ENCODE data around the gene ARRDC5. TPM values are rescaled to one million over a fixed set of nuclear protein-coding genes. Genes with fewer than 3 reads are reported as not detected.
"Not testable (repeated sequence)": the region's sequence is repeated elsewhere in the genome, so short reads cannot be mapped to it uniquely, and the experiment has no call there.

Gene ARRDC5
- total RNA-seq, 1 donor from 2014 or later: not detected

- Mint-ChIP-seq H3K27me3 (ENCODE audit: insufficient read depth, low read depth) (peaks cover 7% of the 10 kb centered on the region), H3K27ac (peak overlapping the region; percentile 61), H3K36me3 (no peaks in the 10 kb centered on the region), H3K4me1 (no peaks in the 10 kb centered on the region), H3K4me3 (no peak overlapping the region), H3K9me3 (no peaks in the 10 kb centered on the region)
- H3K9me3 ChIP-seq (ENCODE audit: low read depth): no peaks in the 10 kb centered on the region
- no peak for DNase-seq (ENCODE audit: low spot score)
- TF ChIP-seq EZH2 (IDR thresholded peaks at IDR 0.05) (no peak), EZH2phosphoT487 (IDR thresholded peaks at IDR 0.05) (no peak)
- TF ChIP-seq, protein P1, sequence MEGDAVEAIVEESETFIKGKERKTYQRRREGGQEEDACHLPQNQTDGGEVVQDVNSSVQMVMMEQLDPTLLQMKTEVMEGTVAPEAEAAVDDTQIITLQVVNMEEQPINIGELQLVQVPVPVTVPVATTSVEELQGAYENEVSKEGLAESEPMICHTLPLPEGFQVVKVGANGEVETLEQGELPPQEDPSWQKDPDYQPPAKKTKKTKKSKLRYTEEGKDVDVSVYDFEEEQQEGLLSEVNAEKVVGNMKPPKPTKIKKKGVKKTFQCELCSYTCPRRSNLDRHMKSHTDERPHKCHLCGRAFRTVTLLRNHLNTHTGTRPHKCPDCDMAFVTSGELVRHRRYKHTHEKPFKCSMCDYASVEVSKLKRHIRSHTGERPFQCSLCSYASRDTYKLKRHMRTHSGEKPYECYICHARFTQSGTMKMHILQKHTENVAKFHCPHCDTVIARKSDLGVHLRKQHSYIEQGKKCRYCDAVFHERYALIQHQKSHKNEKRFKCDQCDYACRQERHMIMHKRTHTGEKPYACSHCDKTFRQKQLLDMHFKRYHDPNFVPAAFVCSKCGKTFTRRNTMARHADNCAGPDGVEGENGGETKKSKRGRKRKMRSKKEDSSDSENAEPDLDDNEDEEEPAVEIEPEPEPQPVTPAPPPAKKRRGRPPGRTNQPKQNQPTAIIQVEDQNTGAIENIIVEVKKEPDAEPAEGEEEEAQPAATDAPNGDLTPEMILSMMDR (IDR thresholded peaks at IDR 0.05): no peak
- H2AFZ ChIP-seq (replicated peaks): no peak overlapping the region
- H3K36me3 ChIP-seq: no peaks in the 10 kb centered on the region
- no peaks in the 10 kb centered on the region for H3K79me2 ChIP-seq (ENCODE audit: low read depth)
- no peaks in the 10 kb centered on the region for H3K4me1 ChIP-seq
- H3K9ac ChIP-seq: no peak overlapping the region
- no peak overlapping the region for H3K4me3 ChIP-seq
- no peaks in the 10 kb centered on the region for H4K20me1 ChIP-seq (ENCODE audit: low read depth)
- H3F3A ChIP-seq (ENCODE audit: low read depth): no peaks in the 10 kb centered on the region
- no peak overlapping the region for H3K27ac ChIP-seq
- no peak overlapping the region for H3K4me2 ChIP-seq
- H3K27me3 ChIP-seq: no peaks in the 10 kb centered on the region
These were observed 13.5 kb downstream of the ARRDC5 start for GRCh38 chr19:4889034-4889815.

DNA sequence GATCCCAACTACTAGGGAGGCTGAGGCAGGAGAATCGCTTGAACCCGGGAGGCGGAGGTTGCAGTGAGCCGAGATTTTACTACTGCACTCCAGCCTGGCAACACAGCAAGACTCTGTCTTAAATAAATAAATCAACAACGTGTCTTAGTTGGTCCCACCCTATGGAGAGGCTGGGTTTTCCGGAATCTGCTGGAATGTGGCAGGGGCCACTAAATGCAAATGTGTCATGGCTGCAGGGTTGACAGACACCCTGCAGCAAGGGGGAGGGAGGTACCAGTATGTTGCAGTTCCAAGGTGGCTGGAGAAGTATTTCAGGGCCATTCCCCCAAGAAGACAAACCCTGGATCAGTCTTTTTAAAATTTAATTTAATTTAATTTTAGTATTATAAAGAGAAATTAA, 14.9 kb downstream of the ARRDC5 start:
- not testable (repeated sequence) for H3K4me2 ChIP-seq; DNase-seq (ENCODE audit: low spot score); H3K4me3 ChIP-seq; H3K27me3 Mint-ChIP-seq (ENCODE audit: insufficient read depth, low read depth); H4K20me1 ChIP-seq (ENCODE audit: low read depth); H2AFZ ChIP-seq (replicated peaks); H3F3A ChIP-seq (ENCODE audit: low read depth); H3K4me1 ChIP-seq; H3K9me3 Mint-ChIP-seq; H3K27ac Mint-ChIP-seq; H3K4me3 Mint-ChIP-seq; H3K36me3 Mint-ChIP-seq; H3K9me3 ChIP-seq (ENCODE audit: low read depth); H3K9ac ChIP-seq; H3K27me3 ChIP-seq; H3K27ac ChIP-seq; H3K36me3 ChIP-seq; H3K79me2 ChIP-seq (ENCODE audit: low read depth); H3K4me1 Mint-ChIP-seq

GRCh38 chr19:4884993-4885392, 17.7 kb downstream of the ARRDC5 start:
- H3K9ac ChIP-seq; H3K27me3 ChIP-seq; DNase-seq (ENCODE audit: low spot score); H3K9me3 Mint-ChIP-seq; H3K4me3 ChIP-seq; H3K4me1 ChIP-seq; H2AFZ ChIP-seq (replicated peaks); H3K9me3 ChIP-seq (ENCODE audit: low read depth); H3K4me2 ChIP-seq; H3K4me1 Mint-ChIP-seq; H3K36me3 Mint-ChIP-seq; H3K27me3 Mint-ChIP-seq (ENCODE audit: insufficient read depth, low read depth); H3F3A ChIP-seq (ENCODE audit: low read depth); H3K36me3 ChIP-seq; H4K20me1 ChIP-seq (ENCODE audit: low read depth); H3K4me3 Mint-ChIP-seq; H3K27ac Mint-ChIP-seq; H3K27ac ChIP-seq; H3K79me2 ChIP-seq (ENCODE audit: low read depth): not testable (repeated sequence)

DNA sequence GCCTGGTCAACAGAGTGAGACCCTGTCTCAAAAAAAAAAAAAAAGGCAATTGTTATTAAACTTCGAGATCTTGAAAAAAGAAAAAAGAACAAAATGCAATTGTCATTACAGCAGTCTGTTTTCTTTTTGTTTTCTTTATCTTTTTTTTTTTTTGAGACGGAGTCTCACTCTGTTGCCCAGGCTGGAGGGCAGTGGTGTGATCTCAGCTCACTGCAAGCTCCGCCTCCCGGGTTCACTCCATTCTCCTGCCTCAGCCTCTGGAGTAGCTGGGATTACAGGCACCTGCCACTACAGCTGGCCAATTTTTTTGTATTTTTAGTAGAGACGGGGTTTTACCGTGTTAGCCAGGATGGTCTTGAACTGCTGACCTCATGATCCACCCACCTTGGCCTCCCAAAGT, 19.8 kb downstream of the ARRDC5 start:
- not testable (repeated sequence) for H3K27me3 ChIP-seq; H3K9me3 Mint-ChIP-seq; H3K27ac Mint-ChIP-seq; H3F3A ChIP-seq (ENCODE audit: low read depth); H3K4me3 Mint-ChIP-seq; H3K27me3 Mint-ChIP-seq (ENCODE audit: insufficient read depth, low read depth); H3K9me3 ChIP-seq (ENCODE audit: low read depth); H3K9ac ChIP-seq; H3K4me1 ChIP-seq; H3K36me3 ChIP-seq; H3K4me2 ChIP-seq; H3K4me3 ChIP-seq; H3K4me1 Mint-ChIP-seq; H3K79me2 ChIP-seq (ENCODE audit: low read depth); H2AFZ ChIP-seq (replicated peaks); H3K36me3 Mint-ChIP-seq; H3K27ac ChIP-seq; DNase-seq (ENCODE audit: low spot score); H4K20me1 ChIP-seq (ENCODE audit: low read depth)

- Mint-ChIP-seq H3K27ac (peak overlapping the region; percentile 74), H3K4me3 (no peak overlapping the region), H3K27me3 (ENCODE audit: insufficient read depth, low read depth) (peaks cover 7% of the 10 kb centered on the region), H3K4me1 (peaks cover 9% of the 10 kb centered on the region), H3K9me3 (no peaks in the 10 kb centered on the region), H3K36me3 (no peaks in the 10 kb centered on the region)
- Histone ChIP-seq H3K4me2 (no peak overlapping the region), H3K4me3 (no peak overlapping the region), H3K27ac (no peak overlapping the region), H3K79me2 (ENCODE audit: low read depth) (no peaks in the 10 kb centered on the region), H3K9ac (no peak overlapping the region), H2AFZ (replicated peaks) (peak overlapping the region; percentile 97), H3F3A (ENCODE audit: low read depth) (peaks cover 8% of the 10 kb centered on the region), H3K36me3 (no peaks in the 10 kb centered on the region), H3K27me3 (no peaks in the 10 kb centered on the region), H3K9me3 (ENCODE audit: low read depth) (no peaks in the 10 kb centered on the region), H4K20me1 (ENCODE audit: low read depth) (no peaks in the 10 kb centered on the region), H3K4me1 (peaks cover 17% of the 10 kb centered on the region)
- DNase-seq (ENCODE audit: low spot score): no peak
- TF ChIP-seq, protein P1 (IDR thresholded peaks at IDR 0.05): no peak
- TF ChIP-seq EZH2phosphoT487 (IDR thresholded peaks at IDR 0.05) (no peak), EZH2 (IDR thresholded peaks at IDR 0.05) (no peak)
These were observed 23.7 kb downstream of the ARRDC5 start for GRCh38 chr19:4879041-4879440.

Measured in neural progenitor cell (in vitro differentiated cells).